Stomach (tissue), 9 donors: ENCODE measurements around the gene THBD. TPM values are rescaled to one million over a fixed set of nuclear protein-coding genes. Genes with fewer than 3 reads are reported as not detected.
A peak's percentile ranks its signal among the peaks of the same experiment; 100 is the strongest.

Experiments used
- DNase-seq, 2 donors: peaks; one replicate each; pipeline versions ENCODE4 v3.0.0 to v3.0.0-alpha.2; 2013 to 2019
- H3K27ac ChIP-seq, 5 donors: fragments of 200-600 bp in 4 of 5; sonication (generic) in 4 of 5; one replicate each; pipeline ENCODE4 v1.5.1; 2013 to 2019; ENCODE audit warnings: mild to moderate bottlenecking in 1 of 5, moderate library complexity in 1 of 5
- H3K27me3 ChIP-seq, 3 donors: fragments of 200-600 bp; sonication (generic); one replicate each; pipeline ENCODE4 v1.5.1; 2017 to 2019; ENCODE audit warnings: mixed run types in 1 of 3
- H3K36me3 ChIP-seq, 4 donors: fragments of 200-600 bp; sonication (generic); 1 replicate in 3 of 4; 2 replicates in 1 of 4; pipeline ENCODE4 v1.5.1; 2016 to 2019
- H3K4me1 ChIP-seq, 4 donors: fragments of 200-600 bp; sonication (generic); one replicate each; pipeline ENCODE4 v1.5.1; 2016 to 2019
- H3K4me3 ChIP-seq, 4 donors: fragments of 200-600 bp; sonication (generic) in 3 of 4; one replicate each; pipeline ENCODE4 v1.5.1; 2016 to 2019; ENCODE audit warnings: mild to moderate bottlenecking in 1 of 4
- H3K9me3 ChIP-seq, 4 donors: fragments of 200-600 bp; sonication (generic); one replicate each; pipeline ENCODE4 v1.5.1; 2016 to 2019
- CTCF ChIP-seq, 7 experiments: fragments of 450-650 bp in 4 of 7; fragments of 200-600 bp in 3 of 7; sonication (generic) in 3 of 7; IDR thresholded peaks; one replicate each; pipeline ENCODE4 v1.5.1; 2016 to 2019; ENCODE audit warnings: antibody characterized with exemption in 7 of 7, control low read depth in 2 of 7, mild to moderate bottlenecking in 1 of 7
- EP300 ChIP-seq: sonication (generic); formaldehyde crosslinking; IDR thresholded peaks from one replicate; pipeline ENCODE4 v1.6.1; 2017; ENCODE audit warnings: antibody characterized with exemption
- POLR2A ChIP-seq, 4 donors: fragments of 450-650 bp; IDR thresholded peaks; one replicate each; pipeline ENCODE4 v1.6.1; 2016; ENCODE audit warnings: antibody characterized with exemption in 4 of 4, control low read depth in 2 of 4, mild to moderate bottlenecking in 1 of 4, moderate library complexity in 1 of 4
- POLR2AphosphoS5 ChIP-seq, 3 donors: sonication (generic); formaldehyde crosslinking; IDR thresholded peaks; one replicate each; pipeline ENCODE4 v1.6.1; 2016; ENCODE audit warnings: antibody characterized with exemption in 3 of 3
- whole genome bisulfite sequencing, 5 donors: extraction: QIAGEN DNeasy Blood & Tissue Kit in 3 of 5; methylation state at CpG; one replicate each; pipeline versions ENCODE4 v1.1.5 to v1.1.7; 2013 to 2018; 5-methylcytosine and 5-hydroxymethylcytosine counted together
- intact Hi-C: fragments of 100-400 bp; cut with DNase I; formaldehyde crosslinking; loops from one replicate; pipeline ENCODE4 v1.15.1; 2023; ENCODE audit warnings: low total_unique reads
- polyA plus RNA-seq, 3 donors: library from polyadenylated mRNA; stranded (reverse); fragments of 200-250 nt; gene quantifications; one replicate each; pipeline ENCODE4 v1.2.3, GENCODE V29; 2013
- total RNA-seq, 5 donors: library from RNA; depleted of rRNA; stranded (reverse); fragments of >200 nt; gene quantifications; one replicate each; pipeline versions ENCODE4 v1.1.0 to v1.2.3, GENCODE V29; 2014 to 2016
- donor health status: healthy with polysubstance abuse.
- donor health status: Bipolar disorder and iron deficiency.
- donor health status: healthy.

The THBD gene
- total and polyA plus RNA-seq, 8 donors = 2.7 to 83.5 (median 21.8) TPM

- H3K9me3 ChIP-seq = no peaks in the 10 kb centered on the region
- peaks cover 10 to 43% (median 24%) of the 10 kb centered on the region in 4 donors for H3K4me1 ChIP-seq
- peaks cover 0 to 33% (median 0%) of the 10 kb centered on the region in 3 donors for H3K27me3 ChIP-seq
- H3K36me3 ChIP-seq = no peaks in the 10 kb centered on the region
- intact Hi-C loops = no loop called here
- no peak for TF ChIP-seq CTCF (IDR thresholded peaks at IDR 0.05)
- no peak for TF ChIP-seq POLR2AphosphoS5 (IDR thresholded peaks at IDR 0.05)
- no peak for TF ChIP-seq EP300
- TF ChIP-seq POLR2A (IDR thresholded peaks at IDR 0.05) = no peak
- DNase-seq = no peak
- no peak overlapping the region for H3K4me3 ChIP-seq
- WGBS, 5 donors = 27 to 48% (median 32%) methylated on average over 3 of the region's 3 CpGs
- peak overlapping the region in 2 of 5 donors; percentile 56 to 82 for H3K27ac ChIP-seq
Measured at GRCh38 chr20:23042270-23042669, 7.2 kb downstream of the THBD start.

GRCh38 chr20:23039885-23040508 is 9.5 kb downstream of the THBD start:
- DNase-seq = no peak
- Histone ChIP-seq H3K4me3 (no peak overlapping the region), H3K4me1 (peaks cover 11 to 28% (median 22%) of the 10 kb centered on the region in 4 donors), H3K27ac (no peak overlapping the region), H3K9me3 (no peaks in the 10 kb centered on the region), H3K36me3 (no peaks in the 10 kb centered on the region), H3K27me3 (peaks cover 0 to 35% (median 11%) of the 10 kb centered on the region in 3 donors)
- TF ChIP-seq POLR2A (IDR thresholded peaks at IDR 0.05) = no peak
- TF ChIP-seq EP300 = no peak
- TF ChIP-seq CTCF (IDR thresholded peaks at IDR 0.05) = no peak
- TF ChIP-seq POLR2AphosphoS5 (IDR thresholded peaks at IDR 0.05) = no peak
- WGBS, 5 donors = 66 to 73% (median 69%) methylated on average over 3 of the region's 3 CpGs
- intact Hi-C loops = loop anchor here (10.0 kb wide), 1 partner anchor 345 kb away; no protein-coding TSS in a partner anchor

DNA sequence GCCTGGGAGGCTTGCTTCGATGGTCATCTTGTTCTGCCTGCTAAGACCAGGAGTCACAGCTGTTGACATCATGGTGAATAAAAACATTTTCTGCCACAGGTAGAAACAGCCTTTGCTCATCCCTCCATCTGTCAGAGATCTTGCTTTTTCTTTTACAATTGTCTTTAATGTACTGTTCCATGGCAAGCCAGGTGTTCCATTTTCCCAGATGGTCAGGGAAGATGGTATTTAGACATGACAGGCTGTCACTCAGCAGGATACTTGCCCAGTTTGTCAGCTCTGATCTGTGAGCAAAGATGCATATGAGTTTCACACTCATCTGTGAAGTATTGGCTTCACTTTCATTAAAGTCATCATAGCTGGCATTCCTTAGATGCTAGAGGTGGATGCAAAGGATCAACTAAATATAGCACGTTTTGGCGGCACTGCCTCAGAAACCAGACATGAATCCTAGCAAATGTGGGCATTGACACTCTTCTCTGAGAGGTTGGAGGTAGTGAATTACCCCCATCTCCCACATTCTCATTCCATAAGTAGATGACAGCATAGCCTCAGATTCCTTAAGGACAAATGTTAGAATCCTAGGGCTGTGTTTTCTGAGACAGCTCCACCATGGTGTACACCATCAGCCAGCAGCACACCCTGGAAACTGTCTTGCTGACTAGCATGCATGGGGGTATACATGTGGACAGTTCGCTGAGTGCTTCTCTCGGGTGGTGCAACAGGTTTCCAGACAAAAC is 10.2 kb downstream of the THBD start:
- WGBS, 5 donors = 78 to 93% (median 88%) methylated on average over 4 to 5 of the region's 5 CpGs
- no peak for DNase-seq
- H3K9me3 ChIP-seq = no peaks in the 10 kb centered on the region
- H3K4me1 ChIP-seq = peaks cover 12 to 30% (median 24%) of the 10 kb centered on the region in 4 donors
- no peak overlapping the region for H3K27ac ChIP-seq
- peaks cover 0 to 42% (median 15%) of the 10 kb centered on the region in 3 donors for H3K27me3 ChIP-seq
- no peak for TF ChIP-seq CTCF (IDR thresholded peaks at IDR 0.05)
- no peak for TF ChIP-seq EP300
- no peak for TF ChIP-seq POLR2AphosphoS5 (IDR thresholded peaks at IDR 0.05)
- TF ChIP-seq POLR2A (IDR thresholded peaks at IDR 0.05) = no peak
- H3K4me3 ChIP-seq = no peak overlapping the region
- intact Hi-C loops = loop anchor here (10.0 kb wide), 1 partner anchor 345 kb away; no protein-coding TSS in a partner anchor
- H3K36me3 ChIP-seq = no peaks in the 10 kb centered on the region

DNA sequence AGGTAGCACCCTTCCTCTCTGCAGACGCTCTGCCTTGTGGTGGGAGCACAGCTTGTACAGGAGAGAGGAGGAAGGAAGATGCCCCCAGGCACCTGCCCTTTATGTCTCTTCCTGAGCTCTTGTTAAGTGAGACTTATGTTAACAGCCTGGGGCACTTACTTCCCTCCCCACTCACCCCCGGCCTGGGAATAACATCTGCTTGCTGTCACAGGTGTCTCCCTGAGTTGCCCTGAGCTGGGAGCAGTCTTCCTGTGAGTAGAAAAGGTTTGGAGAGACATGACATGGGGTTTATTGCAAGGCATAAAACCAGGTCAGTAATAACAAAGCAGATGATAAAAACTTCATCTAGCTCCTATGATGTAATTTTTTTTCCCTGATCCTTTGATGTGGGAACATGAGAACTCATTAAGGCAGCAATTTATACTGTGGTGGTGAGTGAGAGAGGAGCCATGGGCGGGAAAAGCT is 12.4 kb downstream of the THBD start:
- DNase-seq = no peak
- Histone ChIP-seq H3K36me3 (no peaks in the 10 kb centered on the region), H3K27me3 (peaks cover 0 to 48% (median 15%) of the 10 kb centered on the region in 3 donors), H3K9me3 (no peaks in the 10 kb centered on the region), H3K4me3 (no peak overlapping the region), H3K27ac (no peak overlapping the region), H3K4me1 (peaks cover 5 to 12% (median 8%) of the 10 kb centered on the region in 4 donors)
- intact Hi-C loops = loop anchor here (10.0 kb wide), 1 partner anchor 342 kb away; no protein-coding TSS in a partner anchor
- no peak for TF ChIP-seq CTCF (IDR thresholded peaks at IDR 0.05)
- no peak for TF ChIP-seq EP300
- no peak for TF ChIP-seq POLR2A (IDR thresholded peaks at IDR 0.05)
- TF ChIP-seq POLR2AphosphoS5 (IDR thresholded peaks at IDR 0.05) = no peak
- WGBS, 5 donors = 34 to 67% (median 49%) methylated on average over 3 of the region's 3 CpGs
